Activated CD4-positive, alpha-beta T cell treated with anti-CD3 and anti-CD28 coated beads, Interleukin-2, amount 50 U/mL, for 16 hours (primary cell): ENCODE data around the gene KDM1B.
A peak's percentile ranks its signal among the peaks of the same experiment; 100 is the strongest.

Source experiments
- DNase-seq: peaks from one replicate; pipeline ENCODE4 v3.0.0-alpha.2; 2020

Gene KDM1B

DNA sequence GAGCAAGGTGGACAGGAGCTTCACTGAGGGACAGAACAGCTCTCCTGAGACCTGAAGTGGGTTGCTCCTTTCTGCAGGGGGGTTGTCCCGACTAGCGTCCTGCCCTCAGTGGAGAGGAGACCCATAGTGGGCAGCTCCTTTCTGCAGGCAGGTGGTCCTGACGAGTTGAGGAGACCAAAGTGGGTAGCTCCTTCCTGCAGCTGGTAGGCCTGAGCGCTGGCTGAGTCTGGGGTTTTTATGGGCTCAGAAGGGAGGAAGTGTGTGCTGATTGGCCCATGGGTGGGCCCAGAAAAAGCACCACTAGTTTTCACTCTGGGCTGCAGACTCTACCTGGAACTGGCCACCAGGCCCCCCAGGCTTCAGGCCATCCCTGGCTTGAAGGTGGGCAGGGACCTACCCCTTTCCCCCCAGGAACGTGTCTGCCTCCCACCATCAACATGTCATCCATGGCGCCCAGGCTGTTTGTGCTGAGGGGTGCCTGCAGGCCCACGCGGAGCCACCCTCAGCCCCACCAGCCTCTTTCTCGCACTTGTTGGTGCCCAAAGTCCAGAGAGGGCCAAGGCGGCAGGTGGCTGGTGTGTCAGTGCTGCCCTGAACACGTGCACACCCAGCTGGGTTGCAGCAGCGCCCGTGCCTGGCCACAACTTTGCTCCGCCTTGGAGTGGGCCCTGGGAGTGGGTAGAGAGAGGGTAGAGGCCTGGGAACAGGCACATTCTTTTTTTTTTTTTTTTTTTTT lies 110.7 kb downstream of the KDM1B start:
- DNase-seq, result no peak

GRCh38 chr6:18266523-18266912 lies 111.3 kb downstream of the KDM1B start:
- no peak for DNase-seq

GRCh38 chr6:18268066-18268465 lies 112.8 kb downstream of the KDM1B start:
- DNase-seq, result no peak

GRCh38 chr6:18269253-18269652 lies 114.0 kb downstream of the KDM1B start:
- peak; percentile 17 for DNase-seq

GRCh38 chr6:18269717-18270116 lies 114.5 kb downstream of the KDM1B start:
- DNase-seq, result no peak

DNA sequence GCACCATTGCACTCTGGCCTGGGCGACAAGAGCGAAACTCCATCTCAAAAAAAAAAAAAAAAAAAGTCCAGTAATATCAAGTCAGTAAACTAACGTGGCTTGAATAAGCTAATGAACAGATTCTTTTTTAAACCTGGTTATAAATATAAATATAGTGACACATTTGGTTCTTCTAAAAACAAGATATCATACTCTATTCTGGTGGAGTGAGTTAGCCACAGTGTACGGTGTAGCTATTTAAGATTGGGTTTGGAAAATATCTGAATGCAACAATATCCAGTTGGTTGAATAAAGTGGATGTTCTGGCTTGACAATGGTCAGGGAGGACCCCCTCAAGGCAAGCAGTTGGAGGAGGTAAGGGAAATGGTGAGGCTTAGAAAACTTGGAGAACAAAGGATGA lies 115.0 kb downstream of the KDM1B start:
- no peak for DNase-seq
